Sigmoid colon (tissue), 4 donors: ENCODE data around the gene ICOS.

Source experiments
- EP300 ChIP-seq, 4 donors: sonication (generic); formaldehyde crosslinking; IDR thresholded peaks; one replicate each; pipeline ENCODE4 v1.6.1; 2017; ENCODE audit warnings: antibody characterized with exemption in 4 of 4
- POLR2A ChIP-seq, 2 donors: fragments of 450-650 bp; IDR thresholded peaks; one replicate each; pipeline ENCODE4 v1.6.1; 2016; ENCODE audit warnings: antibody characterized with exemption in 2 of 2, mild to moderate bottlenecking in 2 of 2, moderate library complexity in 2 of 2
- POLR2AphosphoS5 ChIP-seq, 4 donors: sonication (generic); formaldehyde crosslinking; IDR thresholded peaks; one replicate each; pipeline ENCODE4 v1.6.1; 2017; ENCODE audit warnings: antibody characterized with exemption in 4 of 4
- TF ChIP-seq, protein P1 (sequence below), 4 experiments: fragments of 450-650 bp in 3 of 4; fragments of 200-600 bp in 1 of 4; IDR thresholded peaks; one replicate each; pipeline ENCODE4 v1.5.1; 2016 to 2019; ENCODE audit warnings: antibody characterized with exemption in 4 of 4, mild to moderate bottlenecking in 3 of 4, moderate library complexity in 2 of 4

- TF ChIP-seq, protein P1, sequence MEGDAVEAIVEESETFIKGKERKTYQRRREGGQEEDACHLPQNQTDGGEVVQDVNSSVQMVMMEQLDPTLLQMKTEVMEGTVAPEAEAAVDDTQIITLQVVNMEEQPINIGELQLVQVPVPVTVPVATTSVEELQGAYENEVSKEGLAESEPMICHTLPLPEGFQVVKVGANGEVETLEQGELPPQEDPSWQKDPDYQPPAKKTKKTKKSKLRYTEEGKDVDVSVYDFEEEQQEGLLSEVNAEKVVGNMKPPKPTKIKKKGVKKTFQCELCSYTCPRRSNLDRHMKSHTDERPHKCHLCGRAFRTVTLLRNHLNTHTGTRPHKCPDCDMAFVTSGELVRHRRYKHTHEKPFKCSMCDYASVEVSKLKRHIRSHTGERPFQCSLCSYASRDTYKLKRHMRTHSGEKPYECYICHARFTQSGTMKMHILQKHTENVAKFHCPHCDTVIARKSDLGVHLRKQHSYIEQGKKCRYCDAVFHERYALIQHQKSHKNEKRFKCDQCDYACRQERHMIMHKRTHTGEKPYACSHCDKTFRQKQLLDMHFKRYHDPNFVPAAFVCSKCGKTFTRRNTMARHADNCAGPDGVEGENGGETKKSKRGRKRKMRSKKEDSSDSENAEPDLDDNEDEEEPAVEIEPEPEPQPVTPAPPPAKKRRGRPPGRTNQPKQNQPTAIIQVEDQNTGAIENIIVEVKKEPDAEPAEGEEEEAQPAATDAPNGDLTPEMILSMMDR (IDR thresholded peaks at IDR 0.05), result no peak
- TF ChIP-seq EP300 (IDR thresholded peaks at IDR 0.05) (no peak), POLR2A (IDR thresholded peaks at IDR 0.05) (no peak), POLR2AphosphoS5 (IDR thresholded peaks at IDR 0.05) (no peak)
Observed at GRCh38 chr2:204004912-204005311, 68.3 kb downstream of the ICOS start.
